CD4-positive, alpha-beta T cell treated with Interleukin-1 beta for 1 hour (primary cell): ENCODE results near the gene CCDC148.

Experiments
- DNase-seq, 2 donors: peaks; one replicate each; pipeline ENCODE4 v3.0.0-alpha.2; 2020 to 2022

Gene CCDC148

GRCh38 chr2:158456309-158457066 is at the start of gene CCDC148, which contains the start of gene PKP4:
CCDC148 (minus strand) TSS chr2:158456753; CDS start chr2:158456439, 314 bp downstream.
PKP4 (plus strand) TSS chr2:158456952; CDS start chr2:158533185, 76,233 bp downstream.
- peak; percentile 92 to 93 for DNase-seq

GRCh38 chr2:158505448-158505934 is 48.9 kb upstream of the CCDC148 start:
- DNase-seq = no peak

GRCh38 chr2:158504088-158504487 is 47.5 kb upstream of the CCDC148 start:
- no peak for DNase-seq

GRCh38 chr2:158502974-158503373 is 46.4 kb upstream of the CCDC148 start:
- no peak for DNase-seq

- no peak for DNase-seq
Observed at GRCh38 chr2:158501301-158501700, 44.7 kb upstream of the CCDC148 start.

- DNase-seq = no peak
Observed at GRCh38 chr2:158500333-158500732, 43.8 kb upstream of the CCDC148 start.

GRCh38 chr2:158499383-158499782 is 42.8 kb upstream of the CCDC148 start:
- no peak for DNase-seq

- DNase-seq = no peak
Observed at GRCh38 chr2:158498749-158499136, 42.2 kb upstream of the CCDC148 start.

GRCh38 chr2:158498043-158498748 is 41.6 kb upstream of the CCDC148 start:
- no peak for DNase-seq

GRCh38 chr2:158497486-158497885 is 40.9 kb upstream of the CCDC148 start:
- DNase-seq = no peak

GRCh38 chr2:158496986-158497385 is 40.4 kb upstream of the CCDC148 start:
- no peak for DNase-seq

GRCh38 chr2:158495175-158495574 is 38.6 kb upstream of the CCDC148 start:
- DNase-seq = no peak

- DNase-seq = no peak
Observed at GRCh38 chr2:158493458-158493857, 36.9 kb upstream of the CCDC148 start.

GRCh38 chr2:158491072-158491471 is 34.5 kb upstream of the CCDC148 start:
- DNase-seq = no peak

GRCh38 chr2:158489366-158490112 is 33.0 kb upstream of the CCDC148 start:
- no peak for DNase-seq

GRCh38 chr2:158488442-158489216 is 32.1 kb upstream of the CCDC148 start:
- DNase-seq = no peak

GRCh38 chr2:158487419-158487818 is 30.9 kb upstream of the CCDC148 start:
- no peak for DNase-seq

GRCh38 chr2:158486970-158487325 is 30.4 kb upstream of the CCDC148 start:
- no peak for DNase-seq

- no peak for DNase-seq
Observed at GRCh38 chr2:158486150-158486969, 29.8 kb upstream of the CCDC148 start.

GRCh38 chr2:158484892-158485556 is 28.5 kb upstream of the CCDC148 start:
- no peak for DNase-seq

GRCh38 chr2:158482594-158482993 is 26.0 kb upstream of the CCDC148 start:
- no peak for DNase-seq
